CD4-positive, alpha-beta T cell treated with Interleukin-4 for 4 hours (primary cell): ENCODE results near the gene LAYN.

Experiments
- DNase-seq: peaks from one replicate; pipeline ENCODE4 v3.0.0-alpha.2; 2020

Gene LAYN

GRCh38 chr11:111598559-111598958 is 58.0 kb downstream of the LAYN start:
- DNase-seq, result no peak

- no peak for DNase-seq
Observed at GRCh38 chr11:111601636-111601978, 61.1 kb downstream of the LAYN start.

GRCh38 chr11:111601979-111602864 is 61.7 kb downstream of the LAYN start, which contains the start of gene SIK2:
SIK2 (plus strand) TSS chr11:111602449; CDS start chr11:111602564, 115 bp downstream.
- peak; percentile 92 for DNase-seq

- DNase-seq, result peak; percentile 6
Observed at GRCh38 chr11:111602865-111603610, 62.5 kb downstream of the LAYN start.

- DNase-seq, result no peak
Observed at GRCh38 chr11:111603611-111604130, 63.2 kb downstream of the LAYN start.

- DNase-seq, result peak; percentile 66
Observed at GRCh38 chr11:111604392-111605009, 64.0 kb downstream of the LAYN start.

- no peak for DNase-seq
Observed at GRCh38 chr11:111605681-111606080, 65.2 kb downstream of the LAYN start.

- no peak for DNase-seq
Observed at GRCh38 chr11:111606986-111607385, 66.5 kb downstream of the LAYN start.

- no peak for DNase-seq
Observed at GRCh38 chr11:111607751-111608150, 67.2 kb downstream of the LAYN start.
